Measurements from ENCODE around the gene PPP1R26.

DNA sequence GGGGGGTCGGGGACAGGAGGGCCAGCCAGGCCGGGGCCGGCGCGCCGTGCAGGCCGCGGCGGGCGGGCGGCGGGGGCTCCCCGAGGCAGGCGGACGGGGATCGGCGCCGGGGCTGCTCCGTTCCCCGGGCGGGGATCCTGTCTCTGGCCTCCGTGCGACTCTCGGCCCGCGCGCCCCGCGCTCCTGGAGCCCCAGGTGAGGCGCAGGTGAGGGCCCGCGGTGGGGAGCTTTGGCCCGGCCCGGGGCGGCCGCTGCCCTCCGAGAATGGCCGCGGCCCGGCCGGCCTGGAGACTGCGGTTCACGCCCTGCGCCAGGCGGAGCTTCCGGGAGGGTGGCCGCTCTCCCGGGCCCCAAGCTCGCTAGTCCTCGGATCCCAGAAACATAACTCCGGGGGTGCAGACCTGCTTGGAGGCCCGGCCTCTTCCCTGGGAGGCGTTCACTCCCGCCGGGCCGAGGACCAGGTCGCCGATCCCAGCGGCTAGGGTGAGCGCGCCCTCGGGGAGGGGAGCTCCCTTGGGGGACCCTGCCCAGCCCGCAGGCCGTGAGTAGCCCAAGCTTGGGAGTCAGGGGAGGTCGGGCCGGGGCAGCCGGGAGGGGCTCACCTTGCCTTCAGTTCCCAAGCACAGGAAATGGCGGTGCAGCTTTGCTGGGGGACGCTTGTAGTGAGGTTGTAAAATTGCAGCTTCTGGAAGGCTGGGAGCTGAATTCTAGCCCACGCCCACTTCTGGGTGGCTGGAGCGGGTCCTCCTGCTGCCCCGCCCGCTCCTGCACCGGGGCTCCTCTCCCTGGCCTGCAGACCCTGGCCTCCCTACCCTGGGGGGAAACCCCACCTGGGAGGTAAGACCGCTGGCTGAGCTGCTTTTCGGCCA lies 723 bp downstream of the PPP1R26 start:
- TF ChIP-seq POLR2AphosphoS5 (IDR thresholded peaks at IDR 0.05) (no peak), POLR2A (IDR thresholded peaks at IDR 0.05) (no peak)
- TF ChIP-seq, protein P1, sequence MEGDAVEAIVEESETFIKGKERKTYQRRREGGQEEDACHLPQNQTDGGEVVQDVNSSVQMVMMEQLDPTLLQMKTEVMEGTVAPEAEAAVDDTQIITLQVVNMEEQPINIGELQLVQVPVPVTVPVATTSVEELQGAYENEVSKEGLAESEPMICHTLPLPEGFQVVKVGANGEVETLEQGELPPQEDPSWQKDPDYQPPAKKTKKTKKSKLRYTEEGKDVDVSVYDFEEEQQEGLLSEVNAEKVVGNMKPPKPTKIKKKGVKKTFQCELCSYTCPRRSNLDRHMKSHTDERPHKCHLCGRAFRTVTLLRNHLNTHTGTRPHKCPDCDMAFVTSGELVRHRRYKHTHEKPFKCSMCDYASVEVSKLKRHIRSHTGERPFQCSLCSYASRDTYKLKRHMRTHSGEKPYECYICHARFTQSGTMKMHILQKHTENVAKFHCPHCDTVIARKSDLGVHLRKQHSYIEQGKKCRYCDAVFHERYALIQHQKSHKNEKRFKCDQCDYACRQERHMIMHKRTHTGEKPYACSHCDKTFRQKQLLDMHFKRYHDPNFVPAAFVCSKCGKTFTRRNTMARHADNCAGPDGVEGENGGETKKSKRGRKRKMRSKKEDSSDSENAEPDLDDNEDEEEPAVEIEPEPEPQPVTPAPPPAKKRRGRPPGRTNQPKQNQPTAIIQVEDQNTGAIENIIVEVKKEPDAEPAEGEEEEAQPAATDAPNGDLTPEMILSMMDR (IDR thresholded peaks at IDR 0.05): no peak

Data from prostate gland (tissue), 2 donors.